ENCODE measurements around the gene CELF4.

Gene CELF4

GRCh38 chr18:37307181-37307580 lies 258.4 kb downstream of the CELF4 start:
- no peak for DNase-seq

GRCh38 chr18:37306432-37306831 lies 259.2 kb downstream of the CELF4 start:
- DNase-seq: no peak

- DNase-seq: no peak
These were observed 260.5 kb downstream of the CELF4 start for GRCh38 chr18:37305066-37305465.

GRCh38 chr18:37304012-37304680 lies 261.5 kb downstream of the CELF4 start:
- DNase-seq: no peak

- DNase-seq: no peak
These were observed 262.6 kb downstream of the CELF4 start for GRCh38 chr18:37303009-37303408.

- DNase-seq: no peak
These were observed 263.1 kb downstream of the CELF4 start for GRCh38 chr18:37302519-37302918.

- DNase-seq: peak; percentile 9
These were observed 265.9 kb downstream of the CELF4 start for GRCh38 chr18:37299471-37300304.

GRCh38 chr18:37298816-37299215 lies 266.8 kb downstream of the CELF4 start:
- no peak for DNase-seq

- no peak for DNase-seq
These were observed 268.5 kb downstream of the CELF4 start for GRCh38 chr18:37297106-37297505.

GRCh38 chr18:37294951-37295350 lies 270.6 kb downstream of the CELF4 start:
- DNase-seq: no peak

GRCh38 chr18:37293359-37293758 lies 272.2 kb downstream of the CELF4 start:
- DNase-seq: no peak

GRCh38 chr18:37289423-37289822 lies 276.2 kb downstream of the CELF4 start:
- DNase-seq: no peak

- DNase-seq: no peak
These were observed 278.0 kb downstream of the CELF4 start for GRCh38 chr18:37287601-37288000.

- DNase-seq: no peak
These were observed 278.8 kb downstream of the CELF4 start for GRCh38 chr18:37286801-37287200.

- DNase-seq: no peak
These were observed 279.8 kb downstream of the CELF4 start for GRCh38 chr18:37285825-37286224.

- DNase-seq: no peak
These were observed 281.3 kb downstream of the CELF4 start for GRCh38 chr18:37284260-37284659.

GRCh38 chr18:37282386-37283037 lies 283.1 kb downstream of the CELF4 start:
- DNase-seq: no peak

GRCh38 chr18:37280701-37281393 lies 284.8 kb downstream of the CELF4 start:
- no peak for DNase-seq

GRCh38 chr18:37277804-37278203 lies 287.8 kb downstream of the CELF4 start:
- DNase-seq: no peak

GRCh38 chr18:37276111-37276890 lies 289.3 kb downstream of the CELF4 start:
- no peak for DNase-seq

GRCh38 chr18:37275237-37275741 lies 290.3 kb downstream of the CELF4 start:
- DNase-seq: no peak

Data from SIG-M5 (cell line).